Measurements from ENCODE around the gene SLC35F4.
"Not testable (repeated sequence)": the region's sequence is repeated elsewhere in the genome, so short reads cannot be mapped to it uniquely, and the experiment has no call there.

GRCh38 chr14:57752142-57752695 is 113.7 kb downstream of the SLC35F4 start:
- not testable (repeated sequence) for TF ChIP-seq POLR2A (IDR thresholded peaks at IDR 0.05); CTCF (IDR thresholded peaks at IDR 0.05 in 4 of 5, conservative IDR thresholded peaks at IDR 0.05 in 1 of 5)
